Natural killer cell treated with Interleukin-12 subunit alpha and Interleukin-12 subunit beta and Interleukin-15 and Interleukin-18, amount 100 ng/mL, for 72 hours (primary cell): ENCODE measurements around the gene CACNA2D4. TPM values are rescaled to one million over a fixed set of nuclear protein-coding genes. Genes with fewer than 3 reads are reported as not detected.

Experiments
- ATAC-seq, 2 donors: fragments of 150-1000 bp; cut with Tn5 transposase in 1 of 2; sonication (Bioruptor Pico), chemical (Tn5 transposase) in 1 of 2; 2 replicates each; pipeline ENCODE4 v1.10.0; 2021
- DNase-seq: peaks from one replicate; pipeline ENCODE4 v3.0.0; 2022; ENCODE audit warnings: low spot score
- H3K27ac Mint-ChIP-seq, 2 donors: 1 replicate in 1 of 2; 2 replicates in 1 of 2; pipeline ENCODE4 v1.8.0; 2022; ENCODE audit warnings: mixed read lengths in 2 of 2, mild to moderate bottlenecking in 1 of 2, moderate library complexity in 1 of 2
- H3K27me3 Mint-ChIP-seq, 2 donors: 1 replicate in 1 of 2; 2 replicates in 1 of 2; pipeline ENCODE4 v1.8.0; 2022; ENCODE audit warnings: mixed read lengths in 2 of 2
- H3K36me3 Mint-ChIP-seq: one replicate; pipeline ENCODE4 v1.8.0; 2022; ENCODE audit warnings: mixed read lengths
- H3K4me1 Mint-ChIP-seq, 2 donors: 1 replicate in 1 of 2; 2 replicates in 1 of 2; pipeline ENCODE4 v1.8.0; 2022; ENCODE audit warnings: low read depth in 2 of 2, mixed read lengths in 2 of 2, mild to moderate bottlenecking in 1 of 2
- H3K4me3 Mint-ChIP-seq: one replicate; pipeline ENCODE4 v1.8.0; 2022; ENCODE audit warnings: mixed read lengths
- H3K9me3 Mint-ChIP-seq: 2 replicates; pipeline ENCODE4 v1.8.0; 2022; ENCODE audit warnings: mixed read lengths
- total RNA-seq, 2 donors: library from RNA; stranded (reverse); gene quantifications; one replicate each; pipeline ENCODE4 v1.2.3, GENCODE V29; 2022

The CACNA2D4 gene
- total RNA-seq, 2 donors from 2014 or later: 4.5 to 12.1 TPM

- H3K4me3 Mint-ChIP-seq: no peak overlapping the region
- no peaks in the 10 kb centered on the region for H3K9me3 Mint-ChIP-seq
- H3K36me3 Mint-ChIP-seq: peaks cover 6% of the 10 kb centered on the region
- DNase-seq (no peak), ATAC-seq (no peak)
- no peak overlapping the region for H3K27ac Mint-ChIP-seq
- no peaks in the 10 kb centered on the region for H3K27me3 Mint-ChIP-seq
- H3K4me1 Mint-ChIP-seq: peaks cover 0 to 20% of the 10 kb centered on the region in 2 donors
These were observed 148.5 kb downstream of the CACNA2D4 start for GRCh38 chr12:1769809-1770494.

GRCh38 chr12:1768615-1769014 is 149.8 kb downstream of the CACNA2D4 start:
- Mint-ChIP-seq H3K4me3 (no peak overlapping the region), H3K4me1 (peaks cover 0 to 17% of the 10 kb centered on the region in 2 donors), H3K36me3 (peaks cover 2% of the 10 kb centered on the region), H3K27me3 (no peaks in the 10 kb centered on the region), H3K9me3 (no peaks in the 10 kb centered on the region), H3K27ac (no peak overlapping the region)
- ATAC-seq (no peak), DNase-seq (no peak)

DNA sequence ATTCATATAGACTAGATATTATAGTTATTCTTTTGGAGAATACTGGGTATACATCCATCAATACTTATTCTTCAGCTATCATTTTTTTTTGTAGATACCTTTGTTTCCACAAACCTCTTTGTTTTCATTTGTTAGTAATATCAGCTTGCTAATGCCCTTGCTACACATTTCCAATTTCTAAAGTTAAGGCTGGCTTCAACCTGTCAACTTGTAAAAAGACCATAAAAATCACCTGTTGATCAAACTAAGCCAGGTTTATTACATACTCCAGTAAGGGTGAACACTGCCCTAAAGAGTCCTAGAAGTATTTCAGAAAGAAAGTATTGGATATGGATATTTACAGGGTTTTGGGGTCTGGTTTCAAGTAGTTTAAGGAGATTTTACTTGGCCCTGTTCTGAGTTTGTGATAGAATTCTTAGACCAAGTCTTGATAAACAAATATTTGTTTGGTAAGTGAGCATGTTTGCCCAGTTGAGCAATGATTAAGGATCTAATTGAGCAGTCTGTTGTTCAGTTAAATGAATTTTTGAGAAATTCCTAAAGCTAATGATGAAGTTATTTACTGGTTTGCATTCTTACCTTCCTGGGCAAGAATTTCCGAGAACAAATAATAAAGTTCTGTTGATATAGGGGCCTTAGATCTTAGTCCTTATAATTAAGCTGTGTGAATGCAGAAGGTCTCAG is 150.9 kb downstream of the CACNA2D4 start:
- no peak overlapping the region for H3K4me3 Mint-ChIP-seq
- H3K27me3 Mint-ChIP-seq: no peaks in the 10 kb centered on the region
- DNase-seq (no peak), ATAC-seq (no peak)
- no peaks in the 10 kb centered on the region for H3K36me3 Mint-ChIP-seq
- H3K4me1 Mint-ChIP-seq: peaks cover 4 to 15% of the 10 kb centered on the region in 2 donors
- H3K27ac Mint-ChIP-seq: no peak overlapping the region
- no peaks in the 10 kb centered on the region for H3K9me3 Mint-ChIP-seq

GRCh38 chr12:1766110-1766509 is 152.3 kb downstream of the CACNA2D4 start:
- ATAC-seq: no peak

GRCh38 chr12:1763153-1763552 is 155.3 kb downstream of the CACNA2D4 start:
- H3K27ac Mint-ChIP-seq: no peak overlapping the region
- no peaks in the 10 kb centered on the region for H3K9me3 Mint-ChIP-seq
- H3K4me1 Mint-ChIP-seq: peaks cover 21 to 27% of the 10 kb centered on the region in 2 donors
- DNase-seq (no peak), ATAC-seq (no peak)
- peaks cover 4% of the 10 kb centered on the region for H3K36me3 Mint-ChIP-seq
- no peak overlapping the region for H3K4me3 Mint-ChIP-seq
- no peaks in the 10 kb centered on the region for H3K27me3 Mint-ChIP-seq

More at GRCh38 chr12:1766110-1766509, 152.3 kb downstream of the CACNA2D4 start:
- H3K4me1 Mint-ChIP-seq: peaks cover 14 to 22% of the 10 kb centered on the region in 2 donors
- no peak overlapping the region for H3K27ac Mint-ChIP-seq
- H3K4me3 Mint-ChIP-seq: no peak overlapping the region
- no peaks in the 10 kb centered on the region for H3K27me3 Mint-ChIP-seq
- H3K9me3 Mint-ChIP-seq: no peaks in the 10 kb centered on the region
- H3K36me3 Mint-ChIP-seq: no peaks in the 10 kb centered on the region
- no peak for DNase-seq

- ATAC-seq (no peak), DNase-seq (no peak)
- Mint-ChIP-seq H3K27me3 (no peaks in the 10 kb centered on the region), H3K9me3 (no peaks in the 10 kb centered on the region), H3K4me1 (peaks cover 21 to 25% of the 10 kb centered on the region in 2 donors), H3K27ac (peak overlapping the region in 1 of 2 donors; percentile 43), H3K36me3 (peaks cover 4% of the 10 kb centered on the region), H3K4me3 (no peak overlapping the region)
These were observed 156.6 kb downstream of the CACNA2D4 start for GRCh38 chr12:1761857-1762256.

GRCh38 chr12:1760566-1761382 is 157.7 kb downstream of the CACNA2D4 start:
- peak overlapping the region in 1 of 2 donors; percentile 82 for H3K27ac Mint-ChIP-seq

GRCh38 chr12:1758887-1759286 is 159.6 kb downstream of the CACNA2D4 start:
- Mint-ChIP-seq H3K36me3 (peaks cover 10% of the 10 kb centered on the region), H3K27me3 (no peaks in the 10 kb centered on the region), H3K4me1 (peaks cover 21 to 22% of the 10 kb centered on the region in 2 donors), H3K9me3 (no peaks in the 10 kb centered on the region), H3K27ac (peak overlapping the region in 1 of 2 donors; percentile 31), H3K4me3 (no peak overlapping the region)
- no peak for DNase-seq
- no peak for ATAC-seq

More at GRCh38 chr12:1760566-1761382, 157.7 kb downstream of the CACNA2D4 start:
- H3K4me1 Mint-ChIP-seq: peaks cover 21 to 27% of the 10 kb centered on the region in 2 donors
- H3K9me3 Mint-ChIP-seq: no peaks in the 10 kb centered on the region
- no peaks in the 10 kb centered on the region for H3K27me3 Mint-ChIP-seq
- peaks cover 10% of the 10 kb centered on the region for H3K36me3 Mint-ChIP-seq
- no peak for DNase-seq
- no peak overlapping the region for H3K4me3 Mint-ChIP-seq
- no peak for ATAC-seq

DNA sequence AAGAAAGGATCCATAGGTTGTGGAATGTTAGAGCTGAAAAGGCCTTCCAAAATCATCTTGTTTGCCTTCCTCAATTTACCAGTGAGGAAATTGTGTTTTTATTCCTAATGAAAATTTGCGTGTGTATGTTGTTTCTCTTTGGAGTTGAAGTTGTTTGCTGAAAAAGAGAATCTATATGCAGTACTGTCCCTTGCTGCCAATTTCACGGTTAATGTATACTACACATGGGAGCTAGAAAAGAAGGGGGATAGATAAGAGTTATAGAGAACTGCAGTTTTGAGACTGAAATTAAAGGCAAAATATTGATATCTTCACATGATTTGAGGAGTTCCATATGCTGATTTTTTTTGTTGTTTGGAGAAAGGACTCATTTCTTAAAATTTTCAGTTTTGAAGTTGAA is 160.1 kb downstream of the CACNA2D4 start:
- Mint-ChIP-seq H3K36me3 (peaks cover 10% of the 10 kb centered on the region), H3K4me3 (no peak overlapping the region), H3K27me3 (no peaks in the 10 kb centered on the region), H3K27ac (no peak overlapping the region), H3K9me3 (no peaks in the 10 kb centered on the region), H3K4me1 (peaks cover 21 to 22% of the 10 kb centered on the region in 2 donors)
- no peak for DNase-seq
- ATAC-seq: no peak

GRCh38 chr12:1750300-1750699 is 168.2 kb downstream of the CACNA2D4 start:
- H3K36me3 Mint-ChIP-seq: peaks cover 29% of the 10 kb centered on the region
- peaks cover 12 to 15% of the 10 kb centered on the region in 2 donors for H3K4me1 Mint-ChIP-seq
- no peaks in the 10 kb centered on the region for H3K9me3 Mint-ChIP-seq
- H3K27me3 Mint-ChIP-seq: no peaks in the 10 kb centered on the region
- no peak for ATAC-seq
- H3K4me3 Mint-ChIP-seq: no peak overlapping the region
- no peak overlapping the region for H3K27ac Mint-ChIP-seq
- no peak for DNase-seq

- H3K27ac Mint-ChIP-seq: no peak overlapping the region
- no peaks in the 10 kb centered on the region for H3K9me3 Mint-ChIP-seq
- DNase-seq (no peak), ATAC-seq (no peak)
- peaks cover 29% of the 10 kb centered on the region for H3K36me3 Mint-ChIP-seq
- H3K4me3 Mint-ChIP-seq: no peak overlapping the region
- peaks cover 12% of the 10 kb centered on the region in 2 donors for H3K4me1 Mint-ChIP-seq
- H3K27me3 Mint-ChIP-seq: no peaks in the 10 kb centered on the region
These were observed 169.4 kb downstream of the CACNA2D4 start for GRCh38 chr12:1749019-1749418.

DNA sequence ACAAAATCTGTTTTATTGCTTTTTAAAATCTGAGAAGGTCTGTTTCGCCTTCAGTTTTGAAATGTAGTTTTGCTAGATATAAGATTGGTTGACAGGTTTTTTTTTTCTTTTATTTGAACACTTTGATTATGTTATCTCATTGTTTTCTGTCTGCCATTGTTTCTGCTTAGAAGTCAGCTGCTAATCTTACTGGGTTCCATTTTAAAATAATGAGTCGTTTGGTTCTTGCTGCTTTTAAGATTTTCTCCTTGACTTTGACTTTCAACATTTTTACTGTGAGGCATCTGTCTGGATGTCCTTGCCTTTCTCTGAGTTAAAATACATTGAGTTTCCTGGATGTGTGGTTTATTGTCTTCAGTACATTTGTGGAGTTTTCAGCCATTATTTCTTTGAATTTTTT is 170.8 kb downstream of the CACNA2D4 start:
- H3K27me3 Mint-ChIP-seq: no peaks in the 10 kb centered on the region
- H3K27ac Mint-ChIP-seq: no peak overlapping the region
- no peak for ATAC-seq
- no peaks in the 10 kb centered on the region for H3K9me3 Mint-ChIP-seq
- H3K4me1 Mint-ChIP-seq: peaks cover 7 to 12% of the 10 kb centered on the region in 2 donors
- peaks cover 29% of the 10 kb centered on the region for H3K36me3 Mint-ChIP-seq
- no peak overlapping the region for H3K4me3 Mint-ChIP-seq
- DNase-seq: no peak

- Mint-ChIP-seq H3K27ac (no peak overlapping the region), H3K27me3 (no peaks in the 10 kb centered on the region), H3K9me3 (no peaks in the 10 kb centered on the region), H3K36me3 (peaks cover 29% of the 10 kb centered on the region), H3K4me3 (no peak overlapping the region), H3K4me1 (peaks cover 28 to 30% of the 10 kb centered on the region in 2 donors)
- ATAC-seq (no peak), DNase-seq (no peak)
These were observed 173.5 kb downstream of the CACNA2D4 start for GRCh38 chr12:1744932-1745331.
